Activated CD4-positive, alpha-beta T cell treated with anti-CD3 and anti-CD28 coated beads, Interleukin-2, amount 50 U/mL, for 24 hours (primary cell): ENCODE results near the gene ECHDC1.
"Not testable (repeated sequence)": the region's sequence is repeated elsewhere in the genome, so short reads cannot be mapped to it uniquely, and the experiment has no call there.

Source experiments
- DNase-seq, 2 donors: peaks; one replicate each; pipeline ENCODE4 v3.0.0-alpha.2; 2020; ENCODE audit warnings: low read depth in 1 of 2, low spot score in 1 of 2

Gene ECHDC1

DNA sequence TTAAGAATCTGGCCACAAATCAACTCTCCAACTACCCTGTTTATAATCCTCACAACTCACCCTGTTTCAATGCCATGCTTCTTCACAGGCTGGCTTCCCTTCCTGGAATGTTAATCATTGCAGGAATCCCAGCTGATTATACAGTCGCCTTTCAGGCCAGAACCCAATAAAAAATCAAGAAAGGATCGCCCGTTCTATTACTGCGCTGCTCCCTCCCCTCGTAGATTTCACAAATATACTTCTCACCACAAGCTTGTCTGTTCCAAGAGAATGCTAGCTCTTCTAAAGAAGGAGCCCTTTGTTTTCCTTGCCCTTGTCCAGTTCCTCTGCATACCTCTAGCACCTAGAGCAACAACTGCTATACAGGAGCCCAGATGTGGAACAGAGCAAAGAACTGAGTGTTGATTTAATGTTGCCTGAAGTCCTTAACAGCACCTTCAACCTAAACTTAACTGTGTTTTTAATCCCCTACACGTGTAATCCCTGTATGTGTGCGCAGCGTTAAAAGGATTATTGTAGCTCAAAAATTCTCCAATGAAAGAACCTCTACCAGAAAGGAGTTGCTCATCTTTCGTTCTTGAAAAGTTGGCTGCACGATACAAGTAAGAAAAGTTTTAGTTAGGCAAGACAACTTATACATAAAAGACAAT lies 988 bp downstream of the ECHDC1 start:
- no peak for DNase-seq

GRCh38 chr6:127341471-127342202 lies 1.8 kb downstream of the ECHDC1 start:
- no peak for DNase-seq

DNA sequence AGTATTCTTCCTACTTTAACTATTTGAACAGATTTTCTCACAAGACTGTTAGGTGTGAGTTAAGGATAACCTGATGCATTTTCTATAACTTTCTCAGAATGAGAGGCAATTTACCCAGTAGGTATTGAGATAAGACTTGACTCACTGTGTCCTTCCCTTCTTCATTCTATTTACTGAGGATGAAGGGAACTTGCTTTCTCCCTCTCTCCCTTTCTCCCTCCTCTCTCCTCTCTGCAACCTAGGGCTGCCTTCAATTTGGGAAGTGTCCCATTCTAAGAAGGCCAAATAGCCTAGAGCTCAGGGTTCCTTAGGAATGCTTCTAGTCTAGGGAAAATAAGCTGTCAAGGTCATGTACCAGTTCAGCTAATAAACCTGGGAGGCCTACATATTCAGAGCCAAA lies 3.2 kb downstream of the ECHDC1 start:
- DNase-seq = no peak

GRCh38 chr6:127338936-127339335 lies 4.5 kb downstream of the ECHDC1 start:
- no peak for DNase-seq

GRCh38 chr6:127332383-127332961 lies 10.9 kb downstream of the ECHDC1 start:
- no peak for DNase-seq

GRCh38 chr6:127331256-127331655 lies 12.2 kb downstream of the ECHDC1 start:
- DNase-seq = not testable (repeated sequence)

- DNase-seq = no peak
These were observed 15.3 kb downstream of the ECHDC1 start for GRCh38 chr6:127328043-127328609.

DNA sequence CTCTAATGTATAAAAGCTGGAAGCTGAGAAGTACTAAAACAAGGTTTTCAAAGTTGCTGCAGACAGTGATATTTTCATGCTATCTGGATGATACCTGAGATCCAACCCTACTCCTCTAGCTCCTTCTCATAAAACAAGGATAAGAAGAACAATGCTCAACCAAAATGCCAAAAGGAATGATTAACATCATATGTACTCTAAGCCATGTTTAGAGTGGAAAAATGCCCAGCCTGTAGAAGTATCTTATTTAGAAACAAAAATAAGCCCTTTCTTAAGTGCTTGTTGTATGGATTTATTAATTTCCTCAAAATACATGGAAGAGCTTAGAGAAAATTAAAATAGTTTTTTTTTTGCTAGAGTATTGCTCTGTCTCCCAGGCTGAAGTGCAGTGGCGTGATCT lies 23.7 kb downstream of the ECHDC1 start:
- no peak for DNase-seq

DNA sequence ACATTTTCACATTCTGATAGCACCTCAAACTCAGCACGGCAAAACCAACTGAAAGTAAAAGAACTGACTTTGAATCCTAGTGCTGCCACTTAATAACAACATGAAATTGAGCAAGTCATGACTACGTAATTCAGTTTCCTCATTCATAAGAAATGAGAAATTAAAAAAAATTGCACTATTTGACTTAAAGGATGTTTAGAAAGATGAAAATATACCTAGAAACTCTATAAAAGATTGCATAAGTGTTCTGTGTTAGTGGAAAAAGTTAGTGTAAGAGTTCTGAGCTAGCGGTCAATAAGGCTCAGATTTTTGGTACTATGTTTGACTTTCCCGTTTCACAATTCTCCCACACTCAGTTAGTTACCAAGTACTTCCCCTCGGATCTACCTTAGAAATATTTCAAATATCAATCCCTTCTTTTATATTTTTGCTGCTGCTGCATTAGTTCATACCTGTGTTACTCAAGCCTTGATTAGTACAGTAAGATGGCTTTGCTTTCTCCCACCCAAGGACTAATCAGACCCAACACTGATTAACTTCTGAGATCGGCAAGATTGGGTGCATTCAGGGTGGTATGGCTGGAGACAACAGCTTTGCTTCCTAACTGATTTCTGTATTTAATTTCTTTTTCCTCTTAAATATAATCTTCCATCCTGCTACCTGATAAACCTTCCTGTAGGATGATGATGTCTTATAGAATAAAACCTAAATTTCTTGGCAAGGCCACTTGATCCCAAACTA lies 25.9 kb downstream of the ECHDC1 start:
- DNase-seq = no peak

DNA sequence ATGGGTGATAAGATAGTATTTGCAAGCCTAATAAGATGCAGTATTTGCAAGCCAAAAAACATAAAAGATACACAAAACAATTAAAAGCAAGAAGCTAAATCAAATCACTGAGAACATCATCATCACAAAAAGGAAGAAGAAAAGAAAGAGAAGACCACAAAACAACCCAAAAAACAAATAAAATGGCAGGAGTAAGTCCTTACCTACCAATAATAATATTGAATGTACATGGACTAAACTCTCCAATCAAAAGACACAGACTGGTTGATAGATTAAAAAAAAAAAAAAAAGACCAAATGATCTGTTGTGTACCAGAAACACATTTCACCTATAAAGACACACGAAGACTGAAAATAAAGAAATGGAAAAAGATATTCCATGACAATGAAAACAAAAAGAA lies 37.7 kb downstream of the ECHDC1 start:
- DNase-seq = no peak

GRCh38 chr6:127303917-127304316 lies 39.5 kb downstream of the ECHDC1 start:
- no peak for DNase-seq

- DNase-seq = peak in 1 of 2 donors; percentile 27
These were observed 40.4 kb downstream of the ECHDC1 start for GRCh38 chr6:127302728-127303660.

DNA sequence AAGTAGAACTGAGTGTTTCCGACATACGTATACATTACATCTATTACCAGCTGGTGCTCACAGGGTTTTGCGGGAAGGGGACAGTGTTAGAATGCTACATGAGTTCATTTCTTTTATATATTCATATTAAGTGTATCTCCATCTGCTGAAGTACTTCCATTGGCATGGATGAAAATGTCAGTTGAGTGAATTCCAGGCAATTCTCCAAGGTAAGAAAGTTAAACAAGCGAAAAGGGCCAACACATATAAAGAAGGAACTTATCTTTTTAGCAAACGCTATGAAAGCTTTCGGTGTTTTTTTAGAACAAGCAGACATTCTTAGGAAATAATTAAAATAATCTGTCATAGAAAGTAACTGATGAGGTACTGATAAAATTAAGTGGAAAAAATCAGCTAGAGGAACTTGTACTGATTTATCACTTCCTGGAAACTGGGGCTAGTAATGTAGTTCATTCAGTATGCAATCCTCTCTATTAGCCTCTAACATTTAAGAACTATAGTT lies 42.2 kb downstream of the ECHDC1 start:
- DNase-seq = no peak

GRCh38 chr6:127300411-127300810 lies 43.0 kb downstream of the ECHDC1 start:
- DNase-seq = no peak

DNA sequence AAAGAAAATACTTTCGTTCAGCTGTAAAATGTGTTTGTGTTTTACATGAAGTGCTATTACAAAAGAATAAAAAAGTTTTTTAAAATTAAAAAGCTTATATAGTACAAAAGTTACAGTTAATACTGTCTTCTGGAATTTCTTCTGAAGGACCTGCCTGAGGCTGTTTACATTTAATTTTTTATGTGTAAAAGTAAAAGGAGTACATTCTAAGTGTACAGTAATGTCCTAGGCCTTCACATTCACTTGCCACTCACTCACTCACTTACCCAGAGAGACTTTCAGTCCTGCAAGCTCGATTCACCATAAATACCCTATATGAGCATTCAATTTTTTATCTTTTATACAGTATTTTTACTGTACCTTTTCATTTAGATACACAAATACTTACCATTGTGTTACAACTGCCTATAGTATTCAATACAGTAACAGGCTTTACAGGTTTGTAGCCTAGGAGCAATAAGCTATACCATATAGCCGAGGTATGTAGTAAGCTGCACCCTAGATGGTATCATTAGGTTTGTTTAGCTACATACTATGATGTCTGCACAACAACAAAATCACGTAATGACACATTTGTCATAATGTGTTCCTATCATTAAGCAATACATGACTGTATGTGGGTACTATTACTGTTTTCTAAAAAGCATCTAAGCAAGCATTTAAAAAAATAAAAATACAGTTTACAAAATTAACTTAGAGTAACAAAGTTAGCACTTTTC lies 43.7 kb downstream of the ECHDC1 start:
- DNase-seq = no peak

DNA sequence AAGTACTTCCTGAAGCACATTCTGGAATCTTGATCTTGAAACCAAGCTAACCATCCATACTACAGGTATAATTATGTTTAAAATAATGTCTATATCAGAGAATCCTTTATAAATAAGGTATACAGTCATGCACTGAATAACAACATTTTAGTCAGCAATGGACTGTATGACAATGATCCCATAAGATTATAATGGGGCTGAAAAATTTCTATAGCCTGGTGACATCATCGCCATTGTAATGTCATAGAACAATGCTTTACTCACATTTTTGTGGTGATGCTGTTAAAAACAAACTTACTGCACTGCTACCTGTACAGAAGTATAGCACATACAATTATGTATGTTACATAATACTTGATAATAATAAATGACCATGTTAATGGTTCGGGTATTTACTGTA lies 44.9 kb downstream of the ECHDC1 start:
- no peak for DNase-seq

GRCh38 chr6:127297502-127298070 lies 45.8 kb downstream of the ECHDC1 start:
- DNase-seq = no peak

- DNase-seq = no peak
These were observed 51.9 kb downstream of the ECHDC1 start for GRCh38 chr6:127291495-127291894.
